ENCODE measurements around the gene CNGB1. TPM values are rescaled to one million over a fixed set of nuclear protein-coding genes. Genes with fewer than 3 reads are reported as not detected.

Gene CNGB1
- total RNA-seq, 1 donor from 2014 or later = not detected

DNA sequence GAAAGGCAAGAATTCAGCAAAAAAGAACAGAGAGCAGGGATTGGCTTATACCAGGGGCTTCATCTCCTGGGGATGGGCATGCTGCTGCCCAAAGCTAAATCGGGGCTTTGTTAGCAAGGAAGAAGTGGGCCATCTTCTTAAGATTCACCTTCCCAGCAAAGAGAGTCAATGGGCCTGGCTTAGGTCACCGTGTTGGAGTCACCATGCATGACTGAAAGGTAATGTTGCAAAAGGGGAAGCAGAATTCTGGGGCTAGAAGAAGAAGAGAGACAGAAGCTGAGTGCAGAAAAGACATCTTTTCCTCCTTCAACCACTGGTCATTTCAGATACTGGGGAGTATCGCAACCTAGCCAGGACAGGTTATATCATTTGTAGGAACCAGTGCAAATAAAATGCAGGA lies 92.3 kb downstream of the CNGB1 start:
- Histone ChIP-seq H3K27ac (no peak overlapping the region), H4K20me1 (ENCODE audit: low read depth) (no peaks in the 10 kb centered on the region), H2AFZ (replicated peaks) (no peak overlapping the region), H3K9ac (no peak overlapping the region), H3K79me2 (ENCODE audit: low read depth) (no peaks in the 10 kb centered on the region), H3F3A (ENCODE audit: low read depth) (peaks cover 13% of the 10 kb centered on the region), H3K36me3 (no peaks in the 10 kb centered on the region), H3K27me3 (peaks cover 4% of the 10 kb centered on the region), H3K4me1 (peaks cover 10% of the 10 kb centered on the region), H3K4me3 (no peak overlapping the region), H3K9me3 (ENCODE audit: low read depth) (no peaks in the 10 kb centered on the region), H3K4me2 (no peak overlapping the region)
- peaks cover 16% of the 10 kb centered on the region for H3K27me3 Mint-ChIP-seq (ENCODE audit: insufficient read depth, low read depth)
- peaks cover 3% of the 10 kb centered on the region for H3K4me1 Mint-ChIP-seq
- no peak overlapping the region for H3K4me3 Mint-ChIP-seq
- no peaks in the 10 kb centered on the region for H3K9me3 Mint-ChIP-seq
- DNase-seq (ENCODE audit: low spot score) = no peak
- H3K27ac Mint-ChIP-seq = no peak overlapping the region
- no peaks in the 10 kb centered on the region for H3K36me3 Mint-ChIP-seq
- TF ChIP-seq EZH2 (IDR thresholded peaks at IDR 0.05) (no peak), EZH2phosphoT487 (IDR thresholded peaks at IDR 0.05) (no peak)
- TF ChIP-seq, protein P1, sequence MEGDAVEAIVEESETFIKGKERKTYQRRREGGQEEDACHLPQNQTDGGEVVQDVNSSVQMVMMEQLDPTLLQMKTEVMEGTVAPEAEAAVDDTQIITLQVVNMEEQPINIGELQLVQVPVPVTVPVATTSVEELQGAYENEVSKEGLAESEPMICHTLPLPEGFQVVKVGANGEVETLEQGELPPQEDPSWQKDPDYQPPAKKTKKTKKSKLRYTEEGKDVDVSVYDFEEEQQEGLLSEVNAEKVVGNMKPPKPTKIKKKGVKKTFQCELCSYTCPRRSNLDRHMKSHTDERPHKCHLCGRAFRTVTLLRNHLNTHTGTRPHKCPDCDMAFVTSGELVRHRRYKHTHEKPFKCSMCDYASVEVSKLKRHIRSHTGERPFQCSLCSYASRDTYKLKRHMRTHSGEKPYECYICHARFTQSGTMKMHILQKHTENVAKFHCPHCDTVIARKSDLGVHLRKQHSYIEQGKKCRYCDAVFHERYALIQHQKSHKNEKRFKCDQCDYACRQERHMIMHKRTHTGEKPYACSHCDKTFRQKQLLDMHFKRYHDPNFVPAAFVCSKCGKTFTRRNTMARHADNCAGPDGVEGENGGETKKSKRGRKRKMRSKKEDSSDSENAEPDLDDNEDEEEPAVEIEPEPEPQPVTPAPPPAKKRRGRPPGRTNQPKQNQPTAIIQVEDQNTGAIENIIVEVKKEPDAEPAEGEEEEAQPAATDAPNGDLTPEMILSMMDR (IDR thresholded peaks at IDR 0.05) = no peak

DNA sequence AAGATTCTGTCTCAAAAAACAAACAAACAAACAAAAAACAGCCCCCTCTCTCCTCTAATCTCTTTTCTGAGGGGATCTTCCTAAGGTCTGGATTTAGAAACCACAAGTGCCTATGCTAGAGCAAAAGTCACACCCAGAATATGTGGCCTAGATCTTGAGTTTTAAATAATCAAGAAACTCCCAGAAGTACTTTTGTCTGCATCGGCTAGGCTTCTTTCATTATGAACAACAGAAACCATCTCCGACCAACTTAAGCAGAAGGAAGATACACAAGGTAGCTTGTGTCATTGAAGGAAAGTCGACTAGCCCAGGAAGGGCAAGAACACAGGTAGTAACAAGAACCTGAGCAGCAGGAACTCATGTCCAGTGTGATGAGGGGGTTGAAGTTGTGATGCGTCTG lies 94.7 kb downstream of the CNGB1 start:
- Mint-ChIP-seq H3K27me3 (ENCODE audit: insufficient read depth, low read depth) (peaks cover 10% of the 10 kb centered on the region), H3K4me3 (no peak overlapping the region), H3K36me3 (no peaks in the 10 kb centered on the region), H3K27ac (no peak overlapping the region), H3K4me1 (peaks cover 10% of the 10 kb centered on the region), H3K9me3 (no peaks in the 10 kb centered on the region)
- H3K36me3 ChIP-seq = no peaks in the 10 kb centered on the region
- H3K27ac ChIP-seq = no peak overlapping the region
- no peaks in the 10 kb centered on the region for H3K9me3 ChIP-seq (ENCODE audit: low read depth)
- H3K79me2 ChIP-seq (ENCODE audit: low read depth) = no peaks in the 10 kb centered on the region
- H3K27me3 ChIP-seq = no peaks in the 10 kb centered on the region
- H3K9ac ChIP-seq = no peak overlapping the region
- H2AFZ ChIP-seq (replicated peaks) = no peak overlapping the region
- H3K4me1 ChIP-seq = peaks cover 8% of the 10 kb centered on the region
- no peaks in the 10 kb centered on the region for H3F3A ChIP-seq (ENCODE audit: low read depth)
- no peaks in the 10 kb centered on the region for H4K20me1 ChIP-seq (ENCODE audit: low read depth)
- DNase-seq (ENCODE audit: low spot score) = no peak
- TF ChIP-seq EZH2phosphoT487 (IDR thresholded peaks at IDR 0.05) = no peak
- TF ChIP-seq, protein P1 (IDR thresholded peaks at IDR 0.05) = no peak
- no peak for TF ChIP-seq EZH2 (IDR thresholded peaks at IDR 0.05)
- H3K4me2 ChIP-seq = no peak overlapping the region
- no peak overlapping the region for H3K4me3 ChIP-seq

DNA sequence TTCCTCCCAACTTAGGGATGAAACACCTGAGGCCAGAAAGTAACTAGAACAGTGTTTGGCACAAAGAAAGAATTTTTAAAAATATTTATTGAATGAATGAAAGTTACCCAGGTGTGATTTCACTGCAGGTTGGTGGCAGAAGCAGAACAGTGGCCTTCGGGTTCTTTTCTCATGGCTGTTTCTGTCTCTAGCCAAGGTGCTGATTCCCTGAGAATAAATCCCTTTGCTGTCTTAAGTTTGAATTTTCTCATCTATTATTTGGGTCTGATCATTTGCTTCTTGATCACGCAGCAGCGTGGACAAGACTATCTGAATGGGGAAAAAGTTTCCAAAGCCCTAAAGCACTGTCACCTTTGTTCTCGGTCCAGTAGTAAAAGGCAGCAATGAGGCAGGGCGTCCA lies 95.6 kb downstream of the CNGB1 start:
- Mint-ChIP-seq H3K4me3 (no peak overlapping the region), H3K27me3 (ENCODE audit: insufficient read depth, low read depth) (peaks cover 10% of the 10 kb centered on the region), H3K4me1 (peaks cover 10% of the 10 kb centered on the region), H3K9me3 (no peaks in the 10 kb centered on the region), H3K36me3 (no peaks in the 10 kb centered on the region), H3K27ac (no peak overlapping the region)
- Histone ChIP-seq H4K20me1 (ENCODE audit: low read depth) (no peaks in the 10 kb centered on the region), H3K27me3 (no peaks in the 10 kb centered on the region), H3K27ac (no peak overlapping the region), H3F3A (ENCODE audit: low read depth) (no peaks in the 10 kb centered on the region), H3K4me3 (no peak overlapping the region), H2AFZ (replicated peaks) (no peak overlapping the region), H3K9ac (no peak overlapping the region), H3K79me2 (ENCODE audit: low read depth) (no peaks in the 10 kb centered on the region), H3K36me3 (no peaks in the 10 kb centered on the region), H3K4me2 (no peak overlapping the region), H3K9me3 (ENCODE audit: low read depth) (no peaks in the 10 kb centered on the region), H3K4me1 (peaks cover 8% of the 10 kb centered on the region)
- TF ChIP-seq, protein P1 (IDR thresholded peaks at IDR 0.05) = no peak
- no peak for DNase-seq (ENCODE audit: low spot score)
